Right hindlimb (tissue), 1 donor: ENCODE results near the gene CEPT1.

Experiments
- DNase-seq: peaks from one replicate; pipeline ENCODE4 v3.0.0-alpha.2; 2018

The CEPT1 gene

GRCh38 chr1:111193712-111194480 lies 53.9 kb downstream of the CEPT1 start:
- DNase-seq: no peak

GRCh38 chr1:111195002-111195684 lies 55.1 kb downstream of the CEPT1 start:
- DNase-seq: no peak

- no peak for DNase-seq
These were observed 56.2 kb downstream of the CEPT1 start for GRCh38 chr1:111196213-111196612.

- DNase-seq: no peak
These were observed 57.7 kb downstream of the CEPT1 start for GRCh38 chr1:111197598-111198284.

GRCh38 chr1:111198836-111199235 lies 58.8 kb downstream of the CEPT1 start:
- no peak for DNase-seq

- no peak for DNase-seq
These were observed 59.3 kb downstream of the CEPT1 start for GRCh38 chr1:111199329-111199728.

GRCh38 chr1:111199881-111200801 lies 60.1 kb downstream of the CEPT1 start, which contains the start of gene DENND2D:
DENND2D (minus strand) TSS chr1:111200646; CDS start chr1:111200459, 187 bp downstream.
- DNase-seq: no peak

- DNase-seq: no peak
These were observed 60.8 kb downstream of the CEPT1 start for GRCh38 chr1:111200802-111201161.

GRCh38 chr1:111201275-111202090 lies 61.5 kb downstream of the CEPT1 start:
- no peak for DNase-seq

- DNase-seq: no peak
These were observed 62.3 kb downstream of the CEPT1 start for GRCh38 chr1:111202366-111202706.

- no peak for DNase-seq
These were observed 62.9 kb downstream of the CEPT1 start for GRCh38 chr1:111202707-111203623.

- DNase-seq: peak; percentile 61
These were observed 63.7 kb downstream of the CEPT1 start for GRCh38 chr1:111203681-111204200.

GRCh38 chr1:111204201-111204982 lies 64.4 kb downstream of the CEPT1 start:
- DNase-seq: no peak

- DNase-seq: no peak
These were observed 65.1 kb downstream of the CEPT1 start for GRCh38 chr1:111204983-111205713.

GRCh38 chr1:111205714-111206050 lies 65.7 kb downstream of the CEPT1 start:
- DNase-seq: no peak

- DNase-seq: no peak
These were observed 68.9 kb downstream of the CEPT1 start for GRCh38 chr1:111208921-111209320.

GRCh38 chr1:111209622-111210021 lies 69.6 kb downstream of the CEPT1 start:
- no peak for DNase-seq

- no peak for DNase-seq
These were observed 71.9 kb downstream of the CEPT1 start for GRCh38 chr1:111211921-111212320.
